Right kidney (tissue), 1 donor: ENCODE data around the gene BACE2.

Experiments
- DNase-seq: peaks from one replicate; pipeline ENCODE4 v3.0.0-alpha.2; 2016

Gene BACE2

DNA sequence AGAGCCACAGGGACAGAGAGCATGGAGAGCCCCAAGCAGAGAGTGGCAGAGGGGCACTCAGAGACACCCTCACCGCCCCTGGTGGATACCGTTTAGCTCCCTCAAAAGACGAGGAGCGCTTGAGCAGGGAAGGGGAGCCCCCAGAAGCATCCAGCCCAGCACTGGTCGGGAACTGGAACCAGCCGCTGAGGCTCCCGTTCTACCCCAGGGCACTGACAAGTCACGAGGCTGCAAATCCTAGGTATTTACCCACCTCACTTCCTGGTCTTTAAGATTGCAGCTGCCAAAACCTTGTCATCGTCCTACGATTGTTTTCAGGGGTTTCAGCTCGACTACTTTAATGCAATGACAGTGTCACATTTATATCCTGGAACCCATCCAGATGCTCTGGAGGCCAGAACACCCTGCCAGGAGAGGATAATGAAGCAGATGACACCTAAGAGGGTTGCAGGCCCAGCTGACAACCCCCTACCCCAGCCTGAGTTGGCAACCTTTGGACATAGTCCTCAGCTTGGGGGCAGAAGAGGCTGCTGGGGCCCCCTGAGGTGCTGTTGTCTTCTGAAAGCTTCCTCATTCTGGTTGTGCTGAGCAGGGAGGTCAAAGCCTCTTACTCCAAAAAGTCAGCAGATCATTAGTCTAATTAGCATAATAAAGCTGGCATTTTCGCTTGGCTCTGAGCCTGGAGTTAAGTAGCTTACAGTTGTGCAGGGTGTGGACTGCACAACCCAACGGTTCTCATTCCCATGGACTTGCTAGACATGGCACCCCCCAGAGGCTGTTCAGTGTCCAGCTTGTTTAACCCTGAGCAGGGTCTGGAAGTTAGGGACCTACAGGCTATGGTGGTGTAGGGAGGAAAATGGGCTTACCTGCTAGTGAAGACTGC is 20.6 kb upstream of the BACE2 start:
- DNase-seq, result no peak

DNA sequence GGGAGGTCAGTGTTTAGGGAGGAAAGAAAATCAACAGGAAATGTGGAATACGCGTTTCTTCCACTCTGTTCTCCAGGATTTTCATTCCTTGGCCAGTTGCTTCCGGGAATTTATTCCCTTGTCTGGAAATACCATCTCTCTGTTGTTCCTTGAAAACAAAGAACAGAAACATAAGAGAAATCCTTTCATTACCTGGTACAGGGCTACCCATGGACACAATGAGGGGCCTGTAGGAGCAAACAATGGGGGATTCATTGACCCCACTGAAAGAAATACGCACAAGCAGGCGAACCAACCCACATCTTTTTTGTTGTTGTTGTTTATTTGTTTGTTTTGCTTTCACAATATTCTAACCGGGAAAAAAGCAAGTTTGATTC is 20.0 kb upstream of the BACE2 start:
- DNase-seq, result no peak

GRCh38 chr21:41148798-41149197 is 19.2 kb upstream of the BACE2 start:
- DNase-seq, result no peak

DNA sequence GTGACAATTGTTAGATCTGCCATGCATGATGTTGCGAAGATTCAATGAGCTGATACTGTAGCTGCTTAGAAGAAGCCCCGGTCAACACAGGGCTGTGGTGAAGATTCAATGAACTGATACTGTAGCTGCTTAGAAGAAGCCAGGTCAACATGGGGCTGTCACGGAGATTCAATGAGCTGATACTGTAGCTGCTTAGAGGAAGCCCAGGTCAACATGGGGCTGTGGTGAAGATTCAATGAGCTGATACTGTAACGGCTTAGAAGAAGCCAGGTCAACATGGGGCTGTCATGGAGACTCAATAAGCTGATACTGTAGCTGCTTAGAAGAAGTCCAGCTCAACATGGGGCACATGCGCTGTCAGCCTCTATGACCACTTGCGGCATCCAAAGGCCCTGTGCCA is 18.8 kb upstream of the BACE2 start:
- no peak for DNase-seq

DNA sequence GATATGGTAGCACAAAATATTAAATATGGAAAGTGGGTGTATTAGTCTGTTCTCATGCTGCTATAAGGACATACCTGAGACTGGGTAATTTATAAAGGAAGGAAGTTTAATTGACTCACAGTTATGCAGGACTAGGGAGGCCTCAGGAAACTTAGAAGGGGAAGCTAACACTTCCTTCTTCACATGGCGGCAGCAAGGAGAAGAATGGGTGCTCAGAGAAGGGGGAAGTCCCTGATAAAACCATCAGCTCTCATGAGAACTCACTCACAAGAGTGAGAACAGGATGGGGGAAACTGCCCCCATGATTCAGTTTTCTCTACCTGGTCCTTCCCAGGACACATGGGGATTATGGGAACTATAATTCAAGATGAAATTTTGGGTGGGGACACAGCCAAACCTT is 15.8 kb upstream of the BACE2 start:
- no peak for DNase-seq

DNA sequence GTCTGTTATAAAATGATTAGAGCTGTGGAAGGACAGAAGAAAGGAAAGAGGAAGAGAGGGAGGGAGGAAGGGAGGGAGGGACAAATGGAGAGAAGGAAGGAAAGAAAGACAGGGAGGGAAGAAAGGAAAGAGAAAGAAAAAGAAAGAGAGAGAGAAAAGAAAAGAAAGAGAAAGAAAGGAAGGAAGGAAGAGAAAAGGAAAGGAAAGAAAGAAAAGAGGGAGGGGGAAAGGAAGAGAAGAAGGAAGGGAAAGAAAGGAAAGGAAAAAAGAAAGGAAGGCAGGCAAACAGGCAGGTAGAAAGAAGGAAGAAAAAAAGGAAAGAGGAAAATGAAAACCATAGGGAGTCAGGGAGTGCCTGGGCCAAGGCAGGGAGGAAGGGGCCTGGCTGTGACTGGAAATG is 14.5 kb upstream of the BACE2 start:
- no peak for DNase-seq

GRCh38 chr21:41156142-41156541 is 11.8 kb upstream of the BACE2 start:
- DNase-seq, result no peak

DNA sequence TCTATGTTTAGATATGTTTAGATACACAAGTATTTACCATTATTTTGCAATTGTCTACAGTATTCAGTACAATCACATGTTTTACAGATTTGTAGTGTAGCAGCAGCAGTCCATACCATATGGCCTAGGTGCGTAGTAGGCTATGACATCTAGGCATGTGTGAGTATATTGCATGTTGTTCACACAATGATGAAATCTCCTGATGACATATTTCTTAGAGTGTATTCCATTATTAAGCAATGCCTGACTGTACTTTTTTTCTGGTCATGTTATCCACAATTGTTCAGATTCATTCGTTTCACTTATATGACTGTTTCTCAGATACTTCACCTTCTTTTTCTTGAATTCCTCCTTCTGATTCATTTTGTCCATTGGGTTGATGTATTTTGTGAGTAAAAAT is 9.9 kb upstream of the BACE2 start:
- no peak for DNase-seq

DNA sequence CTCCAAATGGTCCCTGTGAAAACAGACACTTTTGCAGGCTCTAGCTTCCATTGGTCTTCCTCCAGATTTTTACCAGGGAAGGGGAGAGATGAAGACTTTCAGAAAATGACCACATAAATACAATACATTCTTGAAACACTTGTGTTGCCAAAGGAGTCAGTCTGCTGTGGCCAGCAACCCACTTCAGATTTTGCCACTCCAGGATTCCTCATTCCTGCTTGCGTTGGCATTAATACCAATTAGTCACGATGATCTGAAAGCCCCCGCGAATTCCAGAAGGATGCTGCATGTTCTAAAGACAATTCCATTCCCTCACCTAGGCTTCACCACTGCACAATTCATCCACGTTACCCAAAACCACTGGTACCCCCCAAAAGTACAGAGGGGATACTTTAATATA is 7.9 kb upstream of the BACE2 start:
- DNase-seq, result no peak

- no peak for DNase-seq
These were observed 6.5 kb upstream of the BACE2 start for GRCh38 chr21:41161428-41161827.

DNA sequence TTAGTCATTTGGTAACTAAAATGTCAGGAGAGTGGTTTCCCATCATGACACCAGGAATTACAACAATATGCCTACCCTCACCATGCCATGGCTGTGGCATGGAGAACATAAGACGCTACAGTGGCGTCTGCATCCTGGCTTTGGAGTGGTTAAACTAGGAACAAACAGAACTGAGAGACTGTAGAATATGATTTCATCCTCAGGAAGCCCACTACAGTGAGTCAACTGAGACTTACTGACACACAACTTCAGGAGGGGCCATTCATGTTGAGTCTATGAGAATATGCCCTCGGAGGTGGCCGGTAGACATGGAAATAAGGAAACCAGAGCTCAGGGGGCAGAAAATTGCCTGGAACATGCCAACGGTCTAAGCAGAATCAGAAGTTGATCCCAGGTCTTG is 5.9 kb upstream of the BACE2 start:
- no peak for DNase-seq

GRCh38 chr21:41163091-41163490 is 4.9 kb upstream of the BACE2 start:
- DNase-seq, result no peak

DNA sequence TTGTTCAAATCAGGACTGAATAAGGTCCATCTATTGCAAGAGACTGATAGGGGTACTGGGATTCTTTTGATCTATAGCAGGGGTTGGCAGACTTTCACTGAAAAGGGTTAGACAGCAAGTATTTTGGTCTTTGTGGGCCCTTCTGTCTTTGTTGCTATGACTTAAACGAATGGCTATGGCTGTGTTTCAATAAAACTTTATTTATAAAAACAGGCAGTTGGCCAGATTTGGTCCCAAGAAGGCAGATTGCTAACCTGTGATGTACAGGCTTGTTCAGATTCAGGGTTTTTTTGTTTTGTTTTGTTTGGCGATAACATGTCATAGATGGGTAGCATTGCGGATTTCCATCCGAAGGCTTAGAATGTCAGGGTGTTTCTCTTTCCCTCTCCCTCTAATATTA is 3.9 kb upstream of the BACE2 start:
- no peak for DNase-seq

DNA sequence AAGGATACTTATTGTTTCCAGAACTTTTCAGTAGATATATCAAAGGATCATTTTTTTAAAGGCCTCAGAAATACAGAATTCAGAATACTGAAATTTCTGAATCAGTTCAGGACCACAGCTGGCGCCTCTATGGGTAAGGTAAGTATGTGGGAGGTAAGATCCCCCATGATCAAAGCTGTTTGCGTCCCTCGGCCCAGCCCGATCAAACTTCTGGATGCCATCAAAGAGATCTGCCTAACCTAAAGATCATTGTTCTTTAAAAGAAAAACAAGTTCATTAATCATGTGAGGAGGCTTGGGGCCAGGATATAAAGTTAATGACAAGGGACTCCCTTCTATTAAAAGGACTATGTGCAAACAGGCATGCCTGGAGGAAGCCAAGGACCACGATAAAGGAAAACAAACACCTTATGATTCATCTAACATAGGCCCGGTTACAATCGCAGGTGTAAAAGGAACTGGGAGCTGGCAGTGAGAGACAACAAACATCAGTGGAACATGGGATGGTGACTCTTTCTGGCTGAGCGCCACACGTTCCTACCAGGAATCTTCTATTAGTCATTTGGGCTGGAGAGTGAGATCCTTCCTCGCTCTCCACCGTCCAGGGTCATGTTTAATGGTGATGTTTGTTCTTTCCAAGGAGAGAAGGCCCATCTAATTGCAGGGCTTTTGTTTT is 2.8 kb upstream of the BACE2 start:
- no peak for DNase-seq

DNA sequence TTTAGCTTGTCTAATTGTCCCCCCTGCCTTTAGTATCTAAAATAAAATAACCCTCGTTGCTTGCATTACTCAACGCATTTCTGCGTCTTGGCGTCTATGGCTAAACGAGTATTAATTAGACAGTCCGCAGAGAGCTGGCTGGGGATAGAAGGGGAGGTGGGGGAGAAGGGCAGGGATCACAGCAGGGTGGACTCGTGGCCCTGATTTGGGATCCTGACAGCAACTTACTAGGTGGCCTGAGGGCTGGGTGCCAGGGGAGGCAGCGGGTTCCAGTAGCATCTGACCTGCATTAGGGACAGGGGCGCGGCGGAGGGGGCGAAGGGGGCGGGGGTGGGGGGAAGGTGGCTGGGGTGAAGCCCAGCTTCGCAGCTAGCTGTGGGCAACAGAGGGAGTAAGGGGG is 1.1 kb upstream of the BACE2 start:
- no peak for DNase-seq

- DNase-seq, result peak; percentile 79
These were observed 664 bp downstream of the BACE2 start for GRCh38 chr21:41168391-41169257.

GRCh38 chr21:41169258-41169576 is 1.3 kb downstream of the BACE2 start:
- DNase-seq, result no peak

GRCh38 chr21:41169701-41170100 is 1.7 kb downstream of the BACE2 start:
- no peak for DNase-seq

DNA sequence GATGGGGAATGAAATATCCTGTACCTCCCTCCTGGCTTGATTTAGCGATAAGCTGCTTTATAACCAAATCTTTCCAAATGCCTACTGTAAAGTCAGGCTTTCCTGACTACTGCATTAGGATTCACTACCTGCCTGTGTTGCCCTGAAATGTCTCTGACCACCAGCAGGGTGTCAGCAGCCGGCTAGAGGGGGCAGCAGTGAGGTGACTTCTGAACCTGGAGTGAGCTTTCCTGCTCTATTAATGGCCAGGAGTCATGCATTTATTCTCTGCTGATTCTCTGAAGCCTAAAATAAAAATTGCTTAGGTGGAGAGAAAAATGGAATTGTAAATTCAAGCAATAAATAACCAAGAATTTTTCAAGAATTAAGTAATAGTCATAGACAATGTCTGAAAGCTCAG is 2.5 kb downstream of the BACE2 start:
- DNase-seq, result peak; percentile 13

DNA sequence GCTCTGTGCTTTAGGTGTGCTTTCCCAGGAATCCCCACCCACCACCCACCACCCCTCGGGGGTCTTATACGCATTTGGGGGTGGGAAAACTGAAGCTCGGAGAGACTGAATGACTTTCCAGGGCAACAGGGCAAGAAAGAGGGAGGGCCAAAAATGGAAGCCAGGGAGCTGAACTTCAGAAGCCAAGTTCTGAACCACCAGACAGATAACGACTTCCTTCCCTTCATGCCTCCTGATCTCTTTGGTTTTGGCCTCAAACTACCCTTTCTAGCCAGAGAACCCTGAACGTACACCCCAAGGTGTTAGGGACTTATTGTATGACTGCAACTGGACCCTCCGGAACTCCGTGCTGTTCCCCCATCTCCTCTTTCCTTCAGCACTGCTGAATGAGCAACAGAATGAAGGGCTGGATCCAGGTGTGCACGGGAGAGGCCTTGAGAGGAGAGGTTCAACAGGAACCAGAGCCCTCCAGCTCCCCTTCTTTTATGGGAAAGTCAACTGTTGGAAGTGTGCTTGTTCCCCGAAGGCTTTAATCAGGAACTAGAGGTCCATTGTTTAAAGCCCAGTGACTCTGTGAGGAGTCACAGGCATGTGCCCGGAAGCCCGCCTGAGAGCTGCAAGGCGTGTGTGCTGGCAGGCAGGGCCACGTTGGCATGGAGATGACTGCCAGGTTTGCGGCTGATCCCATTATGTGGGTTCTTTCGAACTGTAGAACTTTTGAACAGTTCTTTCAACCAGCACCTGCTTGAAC is 3.1 kb downstream of the BACE2 start:
- DNase-seq, result peak; percentile 12

DNA sequence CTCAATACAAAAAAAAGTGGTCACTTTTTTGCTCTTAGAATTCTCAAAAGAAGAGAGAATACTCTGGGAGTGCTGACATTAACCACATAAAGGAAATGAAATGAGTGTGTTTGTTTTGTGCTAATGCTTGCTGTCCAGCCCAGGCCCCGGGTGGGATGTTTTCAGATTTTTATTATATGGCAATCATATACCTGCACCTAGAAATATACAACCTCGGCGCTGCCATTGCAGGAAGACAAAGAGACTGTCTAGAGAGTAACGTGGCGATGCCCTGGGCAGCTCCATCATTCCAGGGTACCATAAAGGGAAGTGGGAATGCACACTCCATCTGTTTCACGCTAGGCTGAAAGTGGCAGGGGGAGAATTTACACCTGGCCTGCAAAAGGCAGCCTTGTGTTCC is 7.1 kb downstream of the BACE2 start:
- DNase-seq, result no peak

DNA sequence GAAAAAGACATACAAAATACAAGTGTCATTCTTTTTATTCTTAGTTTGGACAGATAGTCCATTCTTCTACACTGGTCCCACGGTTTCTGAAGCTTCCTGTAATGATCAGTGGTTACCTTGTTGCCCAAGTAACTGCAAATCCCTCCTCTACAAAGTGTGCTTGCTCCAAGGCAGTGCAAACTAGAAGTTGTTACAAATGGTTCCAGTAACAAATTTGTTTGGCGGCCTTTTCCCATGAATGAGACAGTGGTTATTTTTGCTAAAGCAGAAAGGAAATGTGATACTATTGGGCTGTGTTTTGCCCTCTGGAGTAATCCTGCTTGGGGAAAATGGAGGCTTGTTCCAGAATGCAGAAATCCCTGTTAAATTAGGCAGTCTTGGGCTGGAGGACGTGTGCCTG is 8.9 kb downstream of the BACE2 start:
- no peak for DNase-seq

DNA sequence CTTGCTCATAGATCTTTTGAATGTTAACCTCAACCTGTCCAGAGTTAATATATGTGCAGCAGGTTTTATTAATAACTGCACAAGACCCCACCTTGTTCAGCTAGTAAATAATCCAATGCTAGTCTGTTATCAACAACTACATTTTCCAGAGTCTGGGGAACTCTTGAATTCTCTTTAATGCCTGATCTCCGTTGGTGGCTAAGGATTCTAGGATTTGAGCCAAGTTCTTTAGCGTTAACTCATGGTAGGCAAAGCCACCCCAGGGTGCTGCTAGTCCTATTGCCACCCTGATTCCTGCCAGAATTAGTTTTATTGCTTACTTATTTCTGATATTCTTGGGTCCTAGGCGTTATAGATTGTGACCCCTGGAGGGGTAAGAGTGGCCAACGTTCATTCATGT is 12.8 kb downstream of the BACE2 start:
- no peak for DNase-seq
